Measurements from ENCODE around the gene KCNMA1.
A peak's percentile ranks its signal among the peaks of the same experiment; 100 is the strongest.

Gene KCNMA1

GRCh38 chr10:77051837-77052236 lies 585.8 kb downstream of the KCNMA1 start:
- DNase-seq (ENCODE audit: low read depth, low spot score): no peak

GRCh38 chr10:77049896-77050295 lies 587.7 kb downstream of the KCNMA1 start:
- DNase-seq (ENCODE audit: low read depth, low spot score): no peak

- no peak for DNase-seq (ENCODE audit: low read depth, low spot score)
These were observed 588.5 kb downstream of the KCNMA1 start for GRCh38 chr10:77049146-77049545.

- no peak for DNase-seq (ENCODE audit: low read depth, low spot score)
These were observed 592.5 kb downstream of the KCNMA1 start for GRCh38 chr10:77045085-77045484.

- DNase-seq (ENCODE audit: low read depth, low spot score): no peak
These were observed 594.2 kb downstream of the KCNMA1 start for GRCh38 chr10:77043420-77043763.

GRCh38 chr10:77042706-77043419 lies 594.7 kb downstream of the KCNMA1 start:
- DNase-seq (ENCODE audit: low read depth, low spot score): no peak

GRCh38 chr10:77041636-77042258 lies 595.9 kb downstream of the KCNMA1 start:
- DNase-seq (ENCODE audit: low read depth, low spot score): no peak

GRCh38 chr10:77038407-77038806 lies 599.2 kb downstream of the KCNMA1 start:
- no peak for DNase-seq (ENCODE audit: low read depth, low spot score)

GRCh38 chr10:77037735-77038403 lies 599.7 kb downstream of the KCNMA1 start:
- no peak for DNase-seq (ENCODE audit: low read depth, low spot score)

- peak; percentile 78 for DNase-seq (ENCODE audit: low read depth, low spot score)
These were observed 600.4 kb downstream of the KCNMA1 start for GRCh38 chr10:77036993-77037734.

- no peak for DNase-seq (ENCODE audit: low read depth, low spot score)
These were observed 601.3 kb downstream of the KCNMA1 start for GRCh38 chr10:77036276-77036675.

- DNase-seq (ENCODE audit: low read depth, low spot score): no peak
These were observed 602.8 kb downstream of the KCNMA1 start for GRCh38 chr10:77034795-77035194.

- DNase-seq (ENCODE audit: low read depth, low spot score): no peak
These were observed 603.4 kb downstream of the KCNMA1 start for GRCh38 chr10:77034240-77034639.

- no peak for DNase-seq (ENCODE audit: low read depth, low spot score)
These were observed 605.4 kb downstream of the KCNMA1 start for GRCh38 chr10:77032188-77032570.

GRCh38 chr10:77031531-77032187 lies 605.9 kb downstream of the KCNMA1 start:
- DNase-seq (ENCODE audit: low read depth, low spot score): no peak

GRCh38 chr10:77030974-77031373 lies 606.6 kb downstream of the KCNMA1 start:
- no peak for DNase-seq (ENCODE audit: low read depth, low spot score)

GRCh38 chr10:77029777-77030717 lies 607.6 kb downstream of the KCNMA1 start:
- no peak for DNase-seq (ENCODE audit: low read depth, low spot score)

- peak; percentile 20 for DNase-seq (ENCODE audit: low read depth, low spot score)
These were observed 609.6 kb downstream of the KCNMA1 start for GRCh38 chr10:77028042-77028441.

GRCh38 chr10:77027576-77027975 lies 610.0 kb downstream of the KCNMA1 start:
- DNase-seq (ENCODE audit: low read depth, low spot score): no peak

GRCh38 chr10:77027141-77027540 lies 610.5 kb downstream of the KCNMA1 start:
- no peak for DNase-seq (ENCODE audit: low read depth, low spot score)

- no peak for DNase-seq (ENCODE audit: low read depth, low spot score)
These were observed 611.5 kb downstream of the KCNMA1 start for GRCh38 chr10:77026148-77026547.

Data from ELF-1 (cell line).